ENCODE results near the gene ARL13B.

GRCh38 chr3:94028093-94028837 is 48.3 kb downstream of the ARL13B start, which contains the start of gene STX19:
- TF ChIP-seq HDAC2 (IDR thresholded peaks at IDR 0.05; ENCODE audit: borderline replicate concordance in 1 of 2, low read depth in 2 of 2, low read length in 2 of 2) (no peak), CEBPB (IDR thresholded peaks at IDR 0.05; ENCODE audit: low read depth, low read length) (no peak), BACH1 (IDR thresholded peaks at IDR 0.05; ENCODE audit: low read length) (no peak), CHD1 (IDR thresholded peaks at IDR 0.05; ENCODE audit: low read depth, low read length) (no peak), POLR2AphosphoS5 (IDR thresholded peaks at IDR 0.05; ENCODE audit: low read depth, low read length) (no peak), POLR2A (IDR thresholded peaks at IDR 0.05; ENCODE audit: control extremely low read depth in 1 of 2, low read depth in 2 of 2, low read length in 2 of 2) (no peak), CTCF (IDR thresholded peaks at IDR 0.05; ENCODE audit: control extremely low read depth in 1 of 3, insufficient read depth in 1 of 3, low read depth in 1 of 3, low read length in 3 of 3) (no peak), RNF2 (IDR thresholded peaks at IDR 0.05; ENCODE audit: borderline replicate concordance, low read depth, low read length, missing control alignments, poor library complexity, severe bottlenecking) (no peak), CHD2 (IDR thresholded peaks at IDR 0.05; ENCODE audit: low read length) (no peak), ATF2 (IDR thresholded peaks at IDR 0.05; ENCODE audit: low read length) (no peak)
